ENCODE measurements around the gene CITED1.
A peak's percentile ranks its signal among the peaks of the same experiment; 100 is the strongest.

CITED1 gene, protein sequence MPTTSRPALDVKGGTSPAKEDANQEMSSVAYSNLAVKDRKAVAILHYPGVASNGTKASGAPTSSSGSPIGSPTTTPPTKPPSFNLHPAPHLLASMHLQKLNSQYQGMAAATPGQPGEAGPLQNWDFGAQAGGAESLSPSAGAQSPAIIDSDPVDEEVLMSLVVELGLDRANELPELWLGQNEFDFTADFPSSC

DNA sequence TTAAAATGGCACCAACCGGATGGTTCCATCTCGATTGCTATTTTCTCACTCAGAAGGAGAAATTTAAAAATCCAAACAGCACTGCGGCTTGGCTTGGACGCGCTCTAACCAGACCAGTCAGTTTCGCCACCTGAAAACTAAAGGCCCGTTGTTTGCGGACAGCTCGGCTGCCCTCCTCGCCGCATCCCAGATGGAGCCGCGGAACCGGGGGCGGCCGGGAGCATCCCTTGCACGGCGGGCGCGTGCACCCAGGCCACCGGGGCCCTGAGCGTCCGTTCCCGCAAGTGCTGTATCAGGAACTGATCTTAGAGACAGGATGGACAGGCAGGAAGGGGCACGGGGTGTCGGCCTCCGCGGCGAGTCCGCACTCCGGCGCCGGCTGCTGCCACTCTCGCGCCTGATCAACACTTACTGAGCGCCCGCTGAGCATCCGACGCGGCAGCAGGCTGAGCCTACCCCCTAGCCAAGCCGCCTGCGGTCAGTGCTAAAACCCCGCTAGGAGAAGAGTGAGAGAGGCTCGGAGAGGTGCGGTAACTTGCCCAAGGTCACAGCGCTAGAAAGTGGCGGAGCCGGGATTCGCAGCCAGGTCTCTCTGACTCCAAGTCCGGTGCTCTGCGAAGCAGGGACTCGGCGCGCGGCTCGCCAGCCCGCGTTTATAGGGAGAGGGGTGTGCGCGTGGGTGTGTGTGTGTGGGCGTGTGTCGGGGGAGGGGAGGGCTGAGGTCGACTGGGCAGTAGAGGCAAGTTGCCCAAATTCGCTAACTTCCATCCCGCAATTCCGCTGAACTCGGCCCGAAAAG is at the start of gene CITED1:
TSS of gene CITED1 (minus strand) at position 629 of the 799 bp plus-strand sequence. CDS start 3,045 bp downstream, outside the sequence.
- Histone ChIP-seq H3K27me3 (ENCODE audit: low read length) (no peaks in the 10 kb centered on the region), H3K36me3 (ENCODE audit: low read length) (no peaks in the 10 kb centered on the region), H3K4me3 (ENCODE audit: insufficient read depth, low read length, poor library complexity, severe bottlenecking) (peak within 1 kb of the TSS; percentile 42), H3K27ac (ENCODE audit: low read depth, low read length) (no peak within 1 kb of the TSS), H3K9me2 (replicated peaks; ENCODE audit: insufficient read depth, low read length) (no peaks in the 10 kb centered on the region), H4K20me1 (ENCODE audit: low read depth, low read length) (no peaks in the 10 kb centered on the region), H3K79me2 (ENCODE audit: insufficient read depth, low read length) (no peaks in the 10 kb centered on the region), H3K4me2 (ENCODE audit: low read depth, low read length, poor library complexity, severe bottlenecking) (peak within 1 kb of the TSS; percentile 62), H3K9me3 (ENCODE audit: insufficient read depth, low read length) (no peaks in the 10 kb centered on the region), H2AFZ (ENCODE audit: low read depth, low read length, severe bottlenecking) (no peak within 1 kb of the TSS), H3F3A (ENCODE audit: insufficient read depth) (no peaks in the 10 kb centered on the region), H3K9ac (ENCODE audit: low read length) (no peak within 1 kb of the TSS; the same call in 1 of the 2 replicates)
- TF ChIP-seq CTCF (IDR thresholded peaks at IDR 0.05; ENCODE audit: insufficient read depth, low read length, poor library complexity, severe bottlenecking) (no peak), EZH2phosphoT487 (conservative IDR thresholded peaks at IDR 0.05; ENCODE audit: low read length) (no peak)

- no peaks in the 10 kb centered on the region for H4K20me1 ChIP-seq (ENCODE audit: low read depth, low read length)
- H3F3A ChIP-seq (ENCODE audit: insufficient read depth): no peaks in the 10 kb centered on the region
- no peaks in the 10 kb centered on the region for H3K36me3 ChIP-seq (ENCODE audit: low read length)
- H3K9ac ChIP-seq (ENCODE audit: low read length): no peak overlapping the region
- no peak overlapping the region for H2AFZ ChIP-seq (ENCODE audit: low read depth, low read length, severe bottlenecking)
- TF ChIP-seq CTCF (IDR thresholded peaks at IDR 0.05; ENCODE audit: insufficient read depth, low read length, poor library complexity, severe bottlenecking): no peak
- TF ChIP-seq EZH2phosphoT487 (conservative IDR thresholded peaks at IDR 0.05; ENCODE audit: low read length): no peak
- H3K9me3 ChIP-seq (ENCODE audit: insufficient read depth, low read length): no peaks in the 10 kb centered on the region
- H3K4me3 ChIP-seq (ENCODE audit: insufficient read depth, low read length, poor library complexity, severe bottlenecking): no peak overlapping the region
- H3K27me3 ChIP-seq (ENCODE audit: low read length): no peaks in the 10 kb centered on the region
- no peak overlapping the region for H3K4me2 ChIP-seq (ENCODE audit: low read depth, low read length, poor library complexity, severe bottlenecking)
- H3K9me2 ChIP-seq (replicated peaks; ENCODE audit: insufficient read depth, low read length): no peaks in the 10 kb centered on the region
- no peaks in the 10 kb centered on the region for H3K79me2 ChIP-seq (ENCODE audit: insufficient read depth, low read length)
- H3K27ac ChIP-seq (ENCODE audit: low read depth, low read length): no peak overlapping the region
These were observed 47.1 kb upstream of the CITED1 start for GRCh38 chrX:72352786-72353185.

GRCh38 chrX:72351606-72352334 is 46.1 kb upstream of the CITED1 start:
- Histone ChIP-seq H3F3A (ENCODE audit: insufficient read depth) (no peaks in the 10 kb centered on the region), H3K4me2 (ENCODE audit: low read depth, low read length, poor library complexity, severe bottlenecking) (no peak overlapping the region), H3K4me3 (ENCODE audit: insufficient read depth, low read length, poor library complexity, severe bottlenecking) (no peak overlapping the region), H3K36me3 (ENCODE audit: low read length) (no peaks in the 10 kb centered on the region), H3K27ac (ENCODE audit: low read depth, low read length) (no peak overlapping the region), H3K9me3 (ENCODE audit: insufficient read depth, low read length) (no peaks in the 10 kb centered on the region), H3K9ac (ENCODE audit: low read length) (no peak overlapping the region), H3K9me2 (replicated peaks; ENCODE audit: insufficient read depth, low read length) (no peaks in the 10 kb centered on the region), H3K27me3 (ENCODE audit: low read length) (no peaks in the 10 kb centered on the region), H3K79me2 (ENCODE audit: insufficient read depth, low read length) (no peaks in the 10 kb centered on the region), H2AFZ (ENCODE audit: low read depth, low read length, severe bottlenecking) (no peak overlapping the region), H4K20me1 (ENCODE audit: low read depth, low read length) (no peaks in the 10 kb centered on the region)
- no peak for TF ChIP-seq CTCF (IDR thresholded peaks at IDR 0.05; ENCODE audit: insufficient read depth, low read length, poor library complexity, severe bottlenecking)
- no peak for TF ChIP-seq EZH2phosphoT487 (conservative IDR thresholded peaks at IDR 0.05; ENCODE audit: low read length)
